DND-41 (cell line): ENCODE measurements around the gene HES5.

Experiments
- CTCF ChIP-seq: IDR thresholded peaks from 2 replicates; pipeline ENCODE4 v1.5.1; 2012; ENCODE audit warnings: borderline replicate concordance, low read length, moderate library complexity, mild to moderate bottlenecking; ENCODE audit not compliant: poor library complexity, severe bottlenecking; ENCODE audit errors: extremely low read depth
- EZH2 ChIP-seq: IDR thresholded peaks from 3 replicates; pipeline ENCODE4 v1.6.1; 2012; ENCODE audit warnings: borderline replicate concordance, low read depth, mild to moderate bottlenecking, moderate library complexity, low read length, inconsistent platforms; ENCODE audit not compliant: severe bottlenecking

- TF ChIP-seq CTCF (no peak), EZH2 (no peak)
Measured at GRCh38 chr1:2540816-2541492, 10.9 kb upstream of the HES5 start.
